GM23248 (cell line): ENCODE data around the gene MYO16.
A peak's percentile ranks its signal among the peaks of the same experiment; 100 is the strongest.

Source experiments
- EZH2 ChIP-seq: fragments of 200-600 bp; sonication (generic); IDR thresholded peaks from 2 replicates; pipeline ENCODE4 v1.6.1; 2018; ENCODE audit warnings: antibody characterized with exemption, mild to moderate bottlenecking; ENCODE audit not compliant: insufficient read depth, poor library complexity, severe bottlenecking
- EZH2phosphoT487 ChIP-seq: fragments of 200-600 bp; sonication (generic); IDR thresholded peaks from 2 replicates; pipeline ENCODE4 v1.6.1; 2018; ENCODE audit warnings: antibody characterized with exemption, moderate library complexity, mild to moderate bottlenecking, low read depth; ENCODE audit not compliant: insufficient read depth

- TF ChIP-seq EZH2 (peak; percentile 34), EZH2phosphoT487 (no peak)
Observed at GRCh38 chr13:109126178-109126577, 496.8 kb downstream of the MYO16 start.
